Measurements from ENCODE around the gene TIGD3. TPM values are rescaled to one million over a fixed set of nuclear protein-coding genes. Genes with fewer than 3 reads are reported as not detected.

Gene TIGD3
- total and polyA plus RNA-seq, 2 donors (not counting 1 experiment from before 2014, with no cell fraction given): 0.17 TPM; not detected in 1

GRCh38 chr11:65404638-65405339, 50.2 kb downstream of the TIGD3 start:
- Histone ChIP-seq H3K36me3 (ENCODE audit: control insufficient read depth, insufficient read depth, low read length) (peaks cover 20% of the 10 kb centered on the region), H3K27me3 (ENCODE audit: control insufficient read depth, insufficient read depth, low read length) (no peaks in the 10 kb centered on the region)
- no peak for DNase-seq (ENCODE audit: low read depth in 2 of 2)

More at GRCh38 chr11:65404638-65405339, 50.2 kb downstream of the TIGD3 start:
- Histone ChIP-seq H3K9me3 (ENCODE audit: control insufficient read depth, insufficient read depth, low read depth, low read length) (no peaks in the 10 kb centered on the region), H3K79me2 (ENCODE audit: control insufficient read depth, insufficient read depth, low read length) (no peaks in the 10 kb centered on the region), H3K4me1 (ENCODE audit: control insufficient read depth, extremely low read depth, insufficient read depth, low read length) (no peaks in the 10 kb centered on the region), H3K4me3 (replicated peaks in 1 of 4; ENCODE audit: control extremely low read depth in 1 of 4, insufficient read depth in 1 of 4, low read depth in 3 of 4, low read length in 4 of 4) (no peak overlapping the region), H3K9ac (ENCODE audit: insufficient read depth, low read length) (no peak overlapping the region), H2AFZ (ENCODE audit: low read length) (no peak overlapping the region), H3K4me2 (ENCODE audit: extremely low read depth, insufficient read depth, low read length) (no peak overlapping the region), H4K20me1 (ENCODE audit: control insufficient read depth, extremely low read depth, insufficient read depth, low read length) (no peaks in the 10 kb centered on the region), H3K27ac (ENCODE audit: insufficient read depth, low read length) (no peak overlapping the region)
- no peak for TF ChIP-seq CTCF (conservative IDR thresholded peaks at IDR 0.05 in 1 of 2, IDR thresholded peaks at IDR 0.05 in 1 of 2; ENCODE audit: low read depth in 1 of 2, low read length in 2 of 2)
- TF ChIP-seq EZH2 (IDR thresholded peaks at IDR 0.05; ENCODE audit: low read length, missing control alignments): no peak

Other genes with a start within 250 kb of the TIGD3 start
- 30.0 and 89.5 TPM in 2 replicates for gene TM7SF2, start 242.9 kb upstream of the TIGD3 start, total RNA-seq
- gene TM7SF2, start 242.9 kb upstream of the TIGD3 start, polyA plus RNA-seq: 11.7 and 16.9 TPM in 2 replicates
- gene ZNHIT2, start 237.1 kb upstream of the TIGD3 start, total RNA-seq: 12.8 and 13.2 TPM in 2 replicates
- gene ZNHIT2, start 237.1 kb upstream of the TIGD3 start, polyA plus RNA-seq: 1.4 and 1.7 TPM in 2 replicates
- gene FAU, start 232.6 kb upstream of the TIGD3 start, total RNA-seq: 336 and 338 TPM in 2 replicates
- 256 and 290 TPM in 2 replicates for gene FAU, start 232.6 kb upstream of the TIGD3 start, polyA plus RNA-seq
- 46.2 and 70.8 TPM in 2 replicates for gene MRPL49, start 232.4 kb upstream of the TIGD3 start, total RNA-seq
- gene MRPL49, start 232.4 kb upstream of the TIGD3 start, polyA plus RNA-seq: 55.5 and 60.8 TPM in 2 replicates
- 13.6 and 15.5 TPM in 2 replicates for gene SYVN1, start 220.2 kb upstream of the TIGD3 start, total RNA-seq
- 25.2 and 30.4 TPM in 2 replicates for gene SYVN1, start 220.2 kb upstream of the TIGD3 start, polyA plus RNA-seq
- not detected in 2 replicates for gene SPDYC, start 184.5 kb upstream of the TIGD3 start, total RNA-seq
- not detected in 2 replicates for gene SPDYC, start 184.5 kb upstream of the TIGD3 start, polyA plus RNA-seq
- gene CAPN1, start 172.8 kb upstream of the TIGD3 start, total RNA-seq: 58.0 and 94.5 TPM in 2 replicates
- 70.3 and 111 TPM in 2 replicates for gene CAPN1, start 172.8 kb upstream of the TIGD3 start, polyA plus RNA-seq
- gene POLA2, start 92.8 kb upstream of the TIGD3 start, total RNA-seq: 1.0 and 2.8 TPM in 2 replicates
- gene POLA2, start 92.8 kb upstream of the TIGD3 start, polyA plus RNA-seq: 9.8 and 33.6 TPM in 2 replicates
- 12.3 and 25.6 TPM in 2 replicates for gene CDC42EP2, start 39.9 kb upstream of the TIGD3 start, total RNA-seq
- 31.7 and 48.4 TPM in 2 replicates for gene CDC42EP2, start 39.9 kb upstream of the TIGD3 start, polyA plus RNA-seq
- gene DPF2, start 20.9 kb upstream of the TIGD3 start, total RNA-seq: 37.5 and 42.9 TPM in 2 replicates
- gene DPF2, start 20.9 kb upstream of the TIGD3 start, polyA plus RNA-seq: 55.1 and 76.4 TPM in 2 replicates
- gene SLC25A45, start 27.9 kb downstream of the TIGD3 start, total RNA-seq: 1.0 and 1.5 TPM in 2 replicates
- gene SLC25A45, start 27.9 kb downstream of the TIGD3 start, polyA plus RNA-seq: 0.50 and 0.52 TPM in 2 replicates
- 14.9 and 17.5 TPM in 2 replicates for gene FRMD8, start 31.9 kb downstream of the TIGD3 start, total RNA-seq
- gene FRMD8, start 31.9 kb downstream of the TIGD3 start, polyA plus RNA-seq: 13.7 and 15.3 TPM in 2 replicates
- 177 and 299 TPM in 2 replicates for gene NEAT1, start 68.0 kb downstream of the TIGD3 start, total RNA-seq
- gene NEAT1, start 68.0 kb downstream of the TIGD3 start, polyA plus RNA-seq: 40.6 and 40.9 TPM in 2 replicates
- 14,068 and 21,991 TPM in 2 replicates for gene MALAT1, start 144.3 kb downstream of the TIGD3 start, total RNA-seq
- 482 and 583 TPM in 2 replicates for gene MALAT1, start 144.3 kb downstream of the TIGD3 start, polyA plus RNA-seq
- gene SCYL1, start 170.3 kb downstream of the TIGD3 start, total RNA-seq: 73.2 and 84.6 TPM in 2 replicates
- gene SCYL1, start 170.3 kb downstream of the TIGD3 start, polyA plus RNA-seq: 58.2 and 62.3 TPM in 2 replicates
- gene LTBP3, start 203.6 kb downstream of the TIGD3 start, total RNA-seq: 37.3 and 39.0 TPM in 2 replicates
- gene LTBP3, start 203.6 kb downstream of the TIGD3 start, polyA plus RNA-seq: 40.4 and 47.2 TPM in 2 replicates
- gene ZNRD2, start 215.7 kb downstream of the TIGD3 start, total RNA-seq: 25.8 and 30.8 TPM in 2 replicates
- gene ZNRD2, start 215.7 kb downstream of the TIGD3 start, polyA plus RNA-seq: 20.8 and 32.0 TPM in 2 replicates
- gene FAM89B, start 217.8 kb downstream of the TIGD3 start, total RNA-seq: 17.5 and 23.4 TPM in 2 replicates
- gene FAM89B, start 217.8 kb downstream of the TIGD3 start, polyA plus RNA-seq: 18.2 and 18.3 TPM in 2 replicates
- 46.5 and 53.5 TPM in 2 replicates for gene EHBP1L1, start 221.3 kb downstream of the TIGD3 start, total RNA-seq
- 12.4 and 12.8 TPM in 2 replicates for gene EHBP1L1, start 221.3 kb downstream of the TIGD3 start, polyA plus RNA-seq
- gene KCNK7, start 241.0 kb downstream of the TIGD3 start, total RNA-seq: under 0.01 TPM in 1 of 2 replicates, not detected in the other
- not detected in 2 replicates for gene KCNK7, start 241.0 kb downstream of the TIGD3 start, polyA plus RNA-seq